ENCODE measurements around the gene PRUNE2.

PRUNE2 gene

GRCh38 chr9:76898786-76899185, 7.1 kb downstream of the PRUNE2 start:
- DNase-seq (ENCODE audit: low read depth) = no peak

- no peak for DNase-seq (ENCODE audit: low read depth)
Observed at GRCh38 chr9:76897804-76898525, 7.9 kb downstream of the PRUNE2 start.

- DNase-seq (ENCODE audit: low read depth) = no peak
Observed at GRCh38 chr9:76896035-76896434, 9.9 kb downstream of the PRUNE2 start.

- DNase-seq (ENCODE audit: low read depth) = no peak
Observed at GRCh38 chr9:76895186-76895585, 10.7 kb downstream of the PRUNE2 start.

GRCh38 chr9:76894198-76894597, 11.7 kb downstream of the PRUNE2 start:
- no peak for DNase-seq (ENCODE audit: low read depth)

GRCh38 chr9:76893395-76893932, 12.4 kb downstream of the PRUNE2 start:
- no peak for DNase-seq (ENCODE audit: low read depth)

GRCh38 chr9:76891874-76892273, 14.0 kb downstream of the PRUNE2 start:
- no peak for DNase-seq (ENCODE audit: low read depth)

- no peak for DNase-seq (ENCODE audit: low read depth)
Observed at GRCh38 chr9:76891279-76891678, 14.6 kb downstream of the PRUNE2 start.

- DNase-seq (ENCODE audit: low read depth) = no peak
Observed at GRCh38 chr9:76887951-76888350, 18.0 kb downstream of the PRUNE2 start.

GRCh38 chr9:76887003-76887821, 18.7 kb downstream of the PRUNE2 start:
- no peak for DNase-seq (ENCODE audit: low read depth)

- no peak for DNase-seq (ENCODE audit: low read depth)
Observed at GRCh38 chr9:76886318-76886717, 19.6 kb downstream of the PRUNE2 start.

GRCh38 chr9:76884823-76885222, 21.1 kb downstream of the PRUNE2 start:
- DNase-seq (ENCODE audit: low read depth) = no peak

GRCh38 chr9:76883341-76883855, 22.5 kb downstream of the PRUNE2 start:
- no peak for DNase-seq (ENCODE audit: low read depth)

- DNase-seq (ENCODE audit: low read depth) = no peak
Observed at GRCh38 chr9:76882686-76883085, 23.2 kb downstream of the PRUNE2 start.

- no peak for DNase-seq (ENCODE audit: low read depth)
Observed at GRCh38 chr9:76880210-76880609, 25.7 kb downstream of the PRUNE2 start.

GRCh38 chr9:76878933-76879332, 27.0 kb downstream of the PRUNE2 start:
- no peak for DNase-seq (ENCODE audit: low read depth)

- DNase-seq (ENCODE audit: low read depth) = no peak
Observed at GRCh38 chr9:76877961-76878360, 28.0 kb downstream of the PRUNE2 start.

GRCh38 chr9:76876098-76876497, 29.8 kb downstream of the PRUNE2 start:
- peak; percentile 71 for DNase-seq (ENCODE audit: low read depth)

- no peak for DNase-seq (ENCODE audit: low read depth)
Observed at GRCh38 chr9:76873821-76874220, 32.1 kb downstream of the PRUNE2 start.

- peak; percentile 72 for DNase-seq (ENCODE audit: low read depth)
Observed at GRCh38 chr9:76873056-76873792, 32.7 kb downstream of the PRUNE2 start.

- DNase-seq (ENCODE audit: low read depth) = no peak
Observed at GRCh38 chr9:76868897-76869296, 37.0 kb downstream of the PRUNE2 start.

- peak; percentile 88 for DNase-seq (ENCODE audit: low read depth)
Observed at GRCh38 chr9:76866689-76867088, 39.2 kb downstream of the PRUNE2 start.
